CD8-positive, alpha-beta memory T cell (primary cell): ENCODE data around the gene SERHL2. TPM values are rescaled to one million over a fixed set of nuclear protein-coding genes. Genes with fewer than 3 reads are reported as not detected.
A peak's percentile ranks its signal among the peaks of the same experiment; 100 is the strongest.
"Not testable (repeated sequence)": the region's sequence is repeated elsewhere in the genome, so short reads cannot be mapped to it uniquely, and the experiment has no call there.

Experiments used
- CTCF ChIA-PET: fragments of 350-600 bp; sonication (Branson Sonifier 250); formaldehyde crosslinking; loops from one replicate; lab custom pipeline; 2021; ENCODE audit warnings: antibody characterized with exemption; lab: Charles Lee
- POLR2A ChIA-PET: fragments of 350-600 bp; sonication (Branson Sonifier 250); formaldehyde crosslinking; loops from one replicate; lab custom pipeline; 2021; ENCODE audit warnings: antibody characterized with exemption; lab: Charles Lee
- DNase-seq, 5 donors: peaks; one replicate each; pipeline versions ENCODE4 v3.0.0 to v3.0.0-alpha.2; 2020 to 2022; ENCODE audit warnings: mixed read lengths in 1 of 5
- H3K27ac ChIP-seq: one replicate; pipeline ENCODE4 v1.7.0; 2013; ENCODE audit warnings: low read depth, mild to moderate bottlenecking, low read length, moderate library complexity
- H3K27me3 ChIP-seq: 2 replicates; pipeline ENCODE4 v1.7.0; 2013; ENCODE audit warnings: low read length, mild to moderate bottlenecking; ENCODE audit not compliant: insufficient read depth, poor library complexity, severe bottlenecking
- H3K36me3 ChIP-seq: 2 replicates; pipeline ENCODE4 v1.7.0; 2013; ENCODE audit warnings: mild to moderate bottlenecking, low read length, moderate library complexity; ENCODE audit not compliant: insufficient read depth
- H3K4me1 ChIP-seq: 2 replicates; pipeline ENCODE4 v1.7.0; 2013; ENCODE audit warnings: mild to moderate bottlenecking, low read length, moderate library complexity; ENCODE audit not compliant: insufficient read depth
- H3K4me3 ChIP-seq: 2 replicates; pipeline ENCODE4 v1.7.0; 2013; ENCODE audit warnings: mild to moderate bottlenecking, low read length
- H3K9me3 ChIP-seq: 2 replicates; pipeline ENCODE4 v1.7.0; 2013; ENCODE audit warnings: mild to moderate bottlenecking, low read length
- H3K27ac Mint-ChIP-seq, 8 donors: one replicate each; pipeline ENCODE4 v1.8.0; 2020 to 2021; ENCODE audit warnings: mixed read lengths in 8 of 8, mild to moderate bottlenecking in 6 of 8, inconsistent platforms in 3 of 8, moderate library complexity in 3 of 8
- H3K27me3 Mint-ChIP-seq, 2 donors: one replicate each; pipeline ENCODE4 v1.8.0; 2020 to 2021; ENCODE audit warnings: mixed read lengths in 2 of 2, mild to moderate bottlenecking in 1 of 2, moderate library complexity in 1 of 2
- H3K36me3 Mint-ChIP-seq, 3 donors: one replicate each; pipeline ENCODE4 v1.8.0; 2020 to 2021; ENCODE audit warnings: mixed read lengths in 3 of 3, inconsistent platforms in 1 of 3, mild to moderate bottlenecking in 1 of 3
- H3K4me1 Mint-ChIP-seq, 3 donors: one replicate each; pipeline ENCODE4 v1.8.0; 2020 to 2021; ENCODE audit warnings: mixed read lengths in 3 of 3, inconsistent platforms in 1 of 3, mild to moderate bottlenecking in 1 of 3
- H3K4me3 Mint-ChIP-seq, 7 donors: one replicate each; pipeline ENCODE4 v1.8.0; 2020 to 2021; ENCODE audit warnings: mixed read lengths in 7 of 7, mild to moderate bottlenecking in 6 of 7, moderate library complexity in 4 of 7, inconsistent platforms in 2 of 7
- H3K9me3 Mint-ChIP-seq, 5 donors: one replicate each; pipeline ENCODE4 v1.8.0; 2020 to 2022; ENCODE audit warnings: mixed read lengths in 5 of 5, mild to moderate bottlenecking in 3 of 5, moderate library complexity in 2 of 5, inconsistent platforms in 1 of 5
- polyA plus RNA-seq: library from polyadenylated mRNA; unstranded; fragments of 300-500 nt; fragmentation: Illumina TruSeq; gene quantifications from one replicate; pipeline ENCODE4 v1.2.3, GENCODE V29; 2021
- total RNA-seq, 2 experiments: library from RNA; stranded (reverse); gene quantifications; one replicate each; pipeline ENCODE4 v1.2.3, GENCODE V29; 2021

Gene SERHL2
- total and polyA plus RNA-seq, 3 experiments from 2014 or later = 0.60 to 1.4 (median 1.3) TPM

GRCh38 chr22:42552294-42552647 is 1.5 kb upstream of the SERHL2 start:
- DNase-seq, H3K9me3 ChIP-seq, H3K4me3 ChIP-seq, H3K27me3 Mint-ChIP-seq, H3K36me3 ChIP-seq, H3K27me3 ChIP-seq, POLR2A ChIA-PET, H3K36me3 Mint-ChIP-seq, H3K9me3 Mint-ChIP-seq: not testable (repeated sequence)
- CTCF ChIA-PET = interaction anchor here (1.6 kb wide), 1 partner anchor 10 kb away, joined by 5 read pairs; no protein-coding TSS in a partner anchor
- H3K4me1 ChIP-seq = peaks cover 17% of the 10 kb centered on the region
- Mint-ChIP-seq H3K27ac (peak overlapping the region; percentile 83 to 95 (median 91)), H3K4me3 (peak overlapping the region; percentile 77 to 93 (median 84)), H3K4me1 (peaks cover 12 to 24% (median 12%) of the 10 kb centered on the region in 3 donors)
- H3K27ac ChIP-seq = peak overlapping the region; percentile 24

- ChIA-PET CTCF (interaction anchor here (0.8 kb wide), 1 partner anchor 22 kb away, joined by 3 read pairs; no protein-coding TSS in a partner anchor), POLR2A (no interaction called here)
- no peaks in the 10 kb centered on the region for H3K36me3 Mint-ChIP-seq
- Histone ChIP-seq H3K36me3 (no peaks in the 10 kb centered on the region), H3K4me3 (no peak overlapping the region), H3K9me3 (no peaks in the 10 kb centered on the region), H3K27ac (no peak overlapping the region), H3K4me1 (no peaks in the 10 kb centered on the region), H3K27me3 (no peaks in the 10 kb centered on the region)
- no peak overlapping the region for H3K4me3 Mint-ChIP-seq
- H3K27ac Mint-ChIP-seq = no peak overlapping the region
- no peaks in the 10 kb centered on the region for H3K27me3 Mint-ChIP-seq
- DNase-seq = no peak
- H3K4me1 Mint-ChIP-seq = peaks cover 0 to 2% (median 0%) of the 10 kb centered on the region in 3 donors
- H3K9me3 Mint-ChIP-seq = no peaks in the 10 kb centered on the region
Measured at GRCh38 chr22:42560381-42560780, 6.6 kb downstream of the SERHL2 start.

- no peaks in the 10 kb centered on the region for H3K9me3 ChIP-seq
- H3K9me3 Mint-ChIP-seq = no peaks in the 10 kb centered on the region
- no peaks in the 10 kb centered on the region for H3K4me1 ChIP-seq
- POLR2A ChIA-PET = no interaction called here
- CTCF ChIA-PET = interaction anchor here (0.8 to 1.7 kb wide), 2 partner anchors 8 to 21 kb away, joined by 3 to 5 read pairs; no protein-coding TSS in a partner anchor
- no peaks in the 10 kb centered on the region for H3K27me3 ChIP-seq
- H3K4me3 ChIP-seq = no peak overlapping the region
- peaks cover 0 to 2% (median 0%) of the 10 kb centered on the region in 3 donors for H3K4me1 Mint-ChIP-seq
- H3K36me3 ChIP-seq = no peaks in the 10 kb centered on the region
- no peak overlapping the region for H3K27ac ChIP-seq
- H3K27ac Mint-ChIP-seq = peak overlapping the region in 1 of 8 donors; percentile 82
- H3K27me3 Mint-ChIP-seq = no peaks in the 10 kb centered on the region
- no peaks in the 10 kb centered on the region for H3K36me3 Mint-ChIP-seq
- H3K4me3 Mint-ChIP-seq = no peak overlapping the region
- no peak for DNase-seq
Measured at GRCh38 chr22:42560781-42561180, 7.0 kb downstream of the SERHL2 start.

- Histone ChIP-seq H3K27me3 (no peaks in the 10 kb centered on the region), H3K36me3 (no peaks in the 10 kb centered on the region), H3K27ac (peak overlapping the region; percentile 16), H3K9me3 (no peaks in the 10 kb centered on the region), H3K4me1 (no peaks in the 10 kb centered on the region), H3K4me3 (no peak overlapping the region)
- Mint-ChIP-seq H3K36me3 (no peaks in the 10 kb centered on the region), H3K4me3 (no peak overlapping the region), H3K4me1 (peaks cover 0 to 2% (median 0%) of the 10 kb centered on the region in 3 donors), H3K27me3 (no peaks in the 10 kb centered on the region), H3K9me3 (no peaks in the 10 kb centered on the region), H3K27ac (no peak overlapping the region)
- ChIA-PET POLR2A (no interaction called here), CTCF (interaction anchor here (1.7 kb wide), 1 partner anchor 9 kb away, joined by 5 read pairs; no protein-coding TSS in a partner anchor)
- DNase-seq = no peak
Measured at GRCh38 chr22:42561856-42562255, 8.1 kb downstream of the SERHL2 start.

- DNase-seq = no peak
- POLR2A ChIA-PET = no interaction called here
- no peaks in the 10 kb centered on the region for H3K4me1 ChIP-seq
- no peaks in the 10 kb centered on the region for H3K9me3 ChIP-seq
- H3K9me3 Mint-ChIP-seq = no peaks in the 10 kb centered on the region
- H3K27me3 Mint-ChIP-seq = no peaks in the 10 kb centered on the region
- peak overlapping the region; percentile 16 for H3K27ac ChIP-seq
- peaks cover 0 to 2% (median 0%) of the 10 kb centered on the region in 3 donors for H3K4me1 Mint-ChIP-seq
- H3K27me3 ChIP-seq = no peaks in the 10 kb centered on the region
- no peak overlapping the region for H3K4me3 ChIP-seq
- H3K36me3 ChIP-seq = no peaks in the 10 kb centered on the region
- no peak overlapping the region for H3K27ac Mint-ChIP-seq
- no peak overlapping the region for H3K4me3 Mint-ChIP-seq
- CTCF ChIA-PET = interaction anchor here (1.7 kb wide), 1 partner anchor 10 kb away, joined by 5 read pairs; no protein-coding TSS in a partner anchor
- H3K36me3 Mint-ChIP-seq = no peaks in the 10 kb centered on the region
Measured at GRCh38 chr22:42562279-42562678, 8.5 kb downstream of the SERHL2 start.

GRCh38 chr22:42562684-42563083 is 8.9 kb downstream of the SERHL2 start:
- Histone ChIP-seq H3K4me1 (no peaks in the 10 kb centered on the region), H3K36me3 (no peaks in the 10 kb centered on the region), H3K4me3 (no peak overlapping the region), H3K27me3 (no peaks in the 10 kb centered on the region), H3K9me3 (no peaks in the 10 kb centered on the region), H3K27ac (peak overlapping the region; percentile 16)
- no peaks in the 10 kb centered on the region for H3K9me3 Mint-ChIP-seq
- POLR2A ChIA-PET = no interaction called here
- H3K4me3 Mint-ChIP-seq = no peak overlapping the region
- DNase-seq = no peak
- peaks cover 0 to 2% (median 0%) of the 10 kb centered on the region in 3 donors for H3K4me1 Mint-ChIP-seq
- H3K27ac Mint-ChIP-seq = no peak overlapping the region
- H3K27me3 Mint-ChIP-seq = no peaks in the 10 kb centered on the region
- no peaks in the 10 kb centered on the region for H3K36me3 Mint-ChIP-seq
- CTCF ChIA-PET = interaction anchor here (1.7 kb wide), 1 partner anchor 10 kb away, joined by 5 read pairs; no protein-coding TSS in a partner anchor

GRCh38 chr22:42563943-42564342 is 10.2 kb downstream of the SERHL2 start:
- not testable (repeated sequence) for H3K4me1 Mint-ChIP-seq

GRCh38 chr22:42564699-42565098 is 10.9 kb downstream of the SERHL2 start:
- no peaks in the 10 kb centered on the region for H3K4me1 ChIP-seq
- H3K36me3 ChIP-seq = no peaks in the 10 kb centered on the region
- POLR2A ChIA-PET = no interaction called here
- H3K27ac Mint-ChIP-seq = no peak overlapping the region
- CTCF ChIA-PET = no interaction called here
- H3K9me3 ChIP-seq = no peaks in the 10 kb centered on the region
- no peaks in the 10 kb centered on the region for H3K27me3 Mint-ChIP-seq
- no peaks in the 10 kb centered on the region for H3K27me3 ChIP-seq
- no peak for DNase-seq
- H3K4me3 Mint-ChIP-seq = no peak overlapping the region
- no peak overlapping the region for H3K4me3 ChIP-seq
- peaks cover 0 to 1% (median 0%) of the 10 kb centered on the region in 3 donors for H3K36me3 Mint-ChIP-seq
- H3K27ac ChIP-seq = no peak overlapping the region
- no peaks in the 10 kb centered on the region for H3K9me3 Mint-ChIP-seq
- peaks cover 0 to 2% (median 0%) of the 10 kb centered on the region in 3 donors for H3K4me1 Mint-ChIP-seq

More at GRCh38 chr22:42563943-42564342, 10.2 kb downstream of the SERHL2 start:
- H3K4me3 Mint-ChIP-seq, H3K27me3 Mint-ChIP-seq, H3K27ac Mint-ChIP-seq, H3K36me3 Mint-ChIP-seq, DNase-seq, H3K9me3 Mint-ChIP-seq, H3K27me3 ChIP-seq, H3K36me3 ChIP-seq, H3K9me3 ChIP-seq, POLR2A ChIA-PET, H3K27ac ChIP-seq, CTCF ChIA-PET, H3K4me1 ChIP-seq, H3K4me3 ChIP-seq: not testable (repeated sequence)
